ENCODE data around the gene TLR2.

DNA sequence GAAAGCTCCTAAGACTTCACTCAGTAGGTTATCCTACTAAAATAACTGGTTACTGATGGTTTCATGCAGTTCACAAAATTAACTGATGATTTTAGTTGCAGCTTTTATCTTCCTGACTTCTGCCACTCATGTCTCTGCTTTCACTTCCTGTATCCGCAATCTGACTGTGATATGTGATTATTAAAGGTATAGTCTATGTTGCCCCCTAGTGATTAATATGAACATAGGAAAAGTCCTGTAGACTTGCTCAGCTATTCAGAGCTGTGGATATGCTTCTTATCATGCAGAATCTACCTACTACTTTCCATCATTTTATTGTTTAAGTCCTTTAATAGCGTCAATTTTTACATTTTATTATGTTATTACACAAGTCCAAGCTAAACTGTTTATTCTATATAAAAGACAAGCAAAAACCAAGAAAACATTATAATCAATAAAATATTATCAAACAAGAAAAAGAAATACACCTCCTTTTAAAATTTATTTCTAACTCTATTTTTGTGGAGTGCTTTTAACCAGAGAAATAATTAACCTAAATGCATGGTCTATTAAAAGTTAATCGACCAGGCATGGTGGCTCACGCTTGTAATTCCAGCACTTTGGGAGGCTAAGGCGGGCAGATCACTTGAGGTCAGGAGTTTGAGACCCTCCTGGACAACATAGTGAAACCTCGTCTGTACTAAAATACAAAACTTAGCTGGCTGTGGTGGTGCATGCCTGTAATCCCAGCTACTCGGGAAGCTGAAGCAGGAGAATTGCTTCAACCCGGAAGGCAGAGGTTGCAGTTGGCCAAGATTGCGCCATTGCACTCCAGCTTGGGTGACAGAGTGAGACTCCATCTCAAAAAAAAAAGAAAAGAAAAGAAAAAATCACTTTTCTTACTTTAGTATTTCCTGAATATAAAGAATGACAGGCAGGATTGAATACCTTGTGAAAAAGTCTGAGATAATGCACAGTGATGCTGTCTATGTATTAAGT lies 40.4 kb upstream of the TLR2 start:
- TF ChIP-seq POLR2A (IDR thresholded peaks at IDR 0.05; ENCODE audit: low read depth, low read length) (no peak), POLR2AphosphoS5 (IDR thresholded peaks at IDR 0.05; ENCODE audit: low read depth, low read length) (no peak)

Data from GM12892 (cell line).